Measurements from ENCODE around the gene ASCC3.

DNA sequence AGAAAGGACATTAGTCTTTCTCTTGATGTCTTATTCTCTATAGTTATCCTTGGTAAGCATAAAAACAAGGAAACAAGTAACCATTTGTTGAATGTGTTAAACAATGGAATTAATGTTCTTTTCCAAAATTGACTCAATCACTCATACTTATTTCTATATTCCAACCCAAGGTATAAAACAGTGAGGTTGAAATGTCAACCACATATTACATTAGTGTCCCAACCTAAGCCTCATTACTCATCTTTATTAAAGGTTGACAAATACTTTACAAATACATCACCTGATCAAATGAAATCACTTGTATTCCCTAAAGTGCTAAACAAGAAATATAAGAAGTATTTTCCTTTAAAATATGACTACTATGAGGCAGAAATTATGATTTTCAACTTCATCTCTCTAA is 100.5 kb downstream of the ASCC3 start:
- TF ChIP-seq EZH2 (IDR thresholded peaks at IDR 0.05; ENCODE audit: insufficient read depth, poor library complexity, severe bottlenecking) (no peak), EZH2phosphoT487 (IDR thresholded peaks at IDR 0.05; ENCODE audit: insufficient read depth, low read depth) (no peak)

Measured in GM23248 (cell line).